Ishikawa (cell line): ENCODE data around the gene YWHAQ.

Experiments used
- CEBPB ChIP-seq: IDR thresholded peaks from 2 replicates; pipeline ENCODE4 v1.6.1; 2012
- CREB1 ChIP-seq: IDR thresholded peaks from 2 replicates; pipeline ENCODE4 v1.6.1; 2012; ENCODE audit warnings: low read depth
- EGR1 ChIP-seq: IDR thresholded peaks from 2 replicates; pipeline ENCODE4 v1.6.1; 2012
- EP300 ChIP-seq: IDR thresholded peaks from 2 replicates; pipeline ENCODE4 v1.6.1; 2012; ENCODE audit warnings: borderline replicate concordance
- FOXM1 ChIP-seq: IDR thresholded peaks from 2 replicates; pipeline ENCODE4 v1.6.1; 2012; ENCODE audit warnings: low read depth, borderline replicate concordance
- NFIC ChIP-seq: IDR thresholded peaks from 2 replicates; pipeline ENCODE4 v1.6.1; 2012
- RAD21 ChIP-seq: IDR thresholded peaks from 2 replicates; pipeline ENCODE4 v1.6.1; 2012; ENCODE audit warnings: low read depth
- TAF1 ChIP-seq: IDR thresholded peaks from 2 replicates; pipeline ENCODE4 v1.6.1; 2012; ENCODE audit warnings: low read depth, mild to moderate bottlenecking
- TCF12 ChIP-seq: IDR thresholded peaks from 2 replicates; pipeline ENCODE4 v1.6.1; 2012; ENCODE audit warnings: low read depth
- TEAD4 ChIP-seq: IDR thresholded peaks from 2 replicates; pipeline ENCODE4 v1.6.1; 2012
- USF1 ChIP-seq: IDR thresholded peaks from 2 replicates; pipeline ENCODE4 v1.6.1; 2012
- YY1 ChIP-seq: IDR thresholded peaks from 2 replicates; pipeline ENCODE4 v1.6.1; 2012; ENCODE audit warnings: low read depth
- ZBTB7A ChIP-seq: IDR thresholded peaks from 2 replicates; pipeline ENCODE4 v1.6.1; 2012; ENCODE audit warnings: low read depth
- TF ChIP-seq, protein P1 (sequence below): IDR thresholded peaks from 2 replicates; pipeline ENCODE4 v1.6.1; 2012
- TF ChIP-seq, protein P2 (sequence below): IDR thresholded peaks from 2 replicates; pipeline ENCODE4 v1.6.1; 2012; ENCODE audit warnings: low read depth, mild to moderate bottlenecking

YWHAQ gene

GRCh38 chr2:9573013-9573720 lies 57.6 kb downstream of the YWHAQ start:
- TF ChIP-seq ZBTB7A = no peak
- TF ChIP-seq TAF1 = no peak
- no peak for TF ChIP-seq NFIC
- no peak for TF ChIP-seq USF1
- TF ChIP-seq FOXM1 = no peak
- TF ChIP-seq EP300 = no peak
- TF ChIP-seq TCF12 = no peak
- no peak for TF ChIP-seq RAD21
- TF ChIP-seq, protein P1, sequence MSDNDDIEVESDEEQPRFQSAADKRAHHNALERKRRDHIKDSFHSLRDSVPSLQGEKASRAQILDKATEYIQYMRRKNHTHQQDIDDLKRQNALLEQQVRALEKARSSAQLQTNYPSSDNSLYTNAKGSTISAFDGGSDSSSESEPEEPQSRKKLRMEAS = no peak
- TF ChIP-seq CREB1 = no peak
- TF ChIP-seq, protein P2, sequence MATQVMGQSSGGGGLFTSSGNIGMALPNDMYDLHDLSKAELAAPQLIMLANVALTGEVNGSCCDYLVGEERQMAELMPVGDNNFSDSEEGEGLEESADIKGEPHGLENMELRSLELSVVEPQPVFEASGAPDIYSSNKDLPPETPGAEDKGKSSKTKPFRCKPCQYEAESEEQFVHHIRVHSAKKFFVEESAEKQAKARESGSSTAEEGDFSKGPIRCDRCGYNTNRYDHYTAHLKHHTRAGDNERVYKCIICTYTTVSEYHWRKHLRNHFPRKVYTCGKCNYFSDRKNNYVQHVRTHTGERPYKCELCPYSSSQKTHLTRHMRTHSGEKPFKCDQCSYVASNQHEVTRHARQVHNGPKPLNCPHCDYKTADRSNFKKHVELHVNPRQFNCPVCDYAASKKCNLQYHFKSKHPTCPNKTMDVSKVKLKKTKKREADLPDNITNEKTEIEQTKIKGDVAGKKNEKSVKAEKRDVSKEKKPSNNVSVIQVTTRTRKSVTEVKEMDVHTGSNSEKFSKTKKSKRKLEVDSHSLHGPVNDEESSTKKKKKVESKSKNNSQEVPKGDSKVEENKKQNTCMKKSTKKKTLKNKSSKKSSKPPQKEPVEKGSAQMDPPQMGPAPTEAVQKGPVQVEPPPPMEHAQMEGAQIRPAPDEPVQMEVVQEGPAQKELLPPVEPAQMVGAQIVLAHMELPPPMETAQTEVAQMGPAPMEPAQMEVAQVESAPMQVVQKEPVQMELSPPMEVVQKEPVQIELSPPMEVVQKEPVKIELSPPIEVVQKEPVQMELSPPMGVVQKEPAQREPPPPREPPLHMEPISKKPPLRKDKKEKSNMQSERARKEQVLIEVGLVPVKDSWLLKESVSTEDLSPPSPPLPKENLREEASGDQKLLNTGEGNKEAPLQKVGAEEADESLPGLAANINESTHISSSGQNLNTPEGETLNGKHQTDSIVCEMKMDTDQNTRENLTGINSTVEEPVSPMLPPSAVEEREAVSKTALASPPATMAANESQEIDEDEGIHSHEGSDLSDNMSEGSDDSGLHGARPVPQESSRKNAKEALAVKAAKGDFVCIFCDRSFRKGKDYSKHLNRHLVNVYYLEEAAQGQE = no peak
- TF ChIP-seq TEAD4 = no peak
- TF ChIP-seq YY1 = no peak

- TF ChIP-seq CREB1 = no peak
- TF ChIP-seq, protein P1 = no peak
- no peak for TF ChIP-seq EP300
- TF ChIP-seq CEBPB = no peak
- no peak for TF ChIP-seq NFIC
- TF ChIP-seq TCF12 = no peak
- TF ChIP-seq TEAD4 = no peak
- no peak for TF ChIP-seq USF1
- TF ChIP-seq, protein P2 = no peak
- no peak for TF ChIP-seq YY1
- no peak for TF ChIP-seq EGR1
- no peak for TF ChIP-seq RAD21
- no peak for TF ChIP-seq TAF1
- TF ChIP-seq ZBTB7A = no peak
- no peak for TF ChIP-seq FOXM1
Measured at GRCh38 chr2:9570182-9571060, 60.4 kb downstream of the YWHAQ start.

- TF ChIP-seq EP300 = no peak
- no peak for TF ChIP-seq TEAD4
- TF ChIP-seq, protein P2 = no peak
- no peak for TF ChIP-seq ZBTB7A
- no peak for TF ChIP-seq USF1
- no peak for TF ChIP-seq TCF12
- no peak for TF ChIP-seq YY1
- no peak for TF ChIP-seq CREB1
- no peak for TF ChIP-seq EGR1
- TF ChIP-seq NFIC = no peak
- TF ChIP-seq TAF1 = no peak
- no peak for TF ChIP-seq CEBPB
- TF ChIP-seq RAD21 = no peak
- no peak for TF ChIP-seq FOXM1
- TF ChIP-seq, protein P1 = no peak
Measured at GRCh38 chr2:9565436-9566153, 65.2 kb downstream of the YWHAQ start.
